NCI-H1092 treated with DMSO at 0.1 percent for 48 hours (cell line): ENCODE data around the gene PLET1.

Experiments used
- DNase-seq: peaks from one replicate; lab custom pipeline; 2025; lab: John Stamatoyannopoulos, UW

PLET1 gene

GRCh38 chr11:112281726-112282125 lies 21.1 kb upstream of the PLET1 start:
- no peak for DNase-seq

GRCh38 chr11:112280268-112281126 lies 19.8 kb upstream of the PLET1 start:
- peak; percentile 90 for DNase-seq

- peak; percentile 81 for DNase-seq
Measured at GRCh38 chr11:112279901-112280267, 19.2 kb upstream of the PLET1 start.

- DNase-seq = no peak
Measured at GRCh38 chr11:112278803-112279202, 18.1 kb upstream of the PLET1 start.

- DNase-seq = no peak
Measured at GRCh38 chr11:112277941-112278340, 17.3 kb upstream of the PLET1 start.

- no peak for DNase-seq
Measured at GRCh38 chr11:112277029-112277428, 16.4 kb upstream of the PLET1 start.

GRCh38 chr11:112274007-112274783 lies 13.5 kb upstream of the PLET1 start:
- no peak for DNase-seq

GRCh38 chr11:112273066-112273465 lies 12.4 kb upstream of the PLET1 start:
- no peak for DNase-seq

GRCh38 chr11:112271242-112271641 lies 10.6 kb upstream of the PLET1 start:
- DNase-seq = no peak

- no peak for DNase-seq
Measured at GRCh38 chr11:112270551-112271180, 10.0 kb upstream of the PLET1 start.

- no peak for DNase-seq
Measured at GRCh38 chr11:112269139-112269538, 8.5 kb upstream of the PLET1 start.

GRCh38 chr11:112268406-112268805 lies 7.7 kb upstream of the PLET1 start:
- DNase-seq = no peak

- no peak for DNase-seq
Measured at GRCh38 chr11:112267188-112267591, 6.5 kb upstream of the PLET1 start.

GRCh38 chr11:112266410-112266778 lies 5.7 kb upstream of the PLET1 start:
- DNase-seq = no peak

GRCh38 chr11:112265659-112266409 lies 5.2 kb upstream of the PLET1 start:
- no peak for DNase-seq

- peak; percentile 79 for DNase-seq
Measured at GRCh38 chr11:112255067-112255720, 5.5 kb downstream of the PLET1 start.

GRCh38 chr11:112253605-112254242 lies 6.9 kb downstream of the PLET1 start:
- DNase-seq = no peak

- no peak for DNase-seq
Measured at GRCh38 chr11:112249871-112250610, 10.6 kb downstream of the PLET1 start.

GRCh38 chr11:112248201-112248600 lies 12.5 kb downstream of the PLET1 start:
- DNase-seq = no peak

GRCh38 chr11:112247201-112247600 lies 13.5 kb downstream of the PLET1 start:
- no peak for DNase-seq
